Hepatocyte (in vitro differentiated cells): ENCODE results near the gene CUL1.

Experiments
- CTCF ChIP-seq: fragments of 200-600 bp; sonication (generic); IDR thresholded peaks from 2 replicates; pipeline ENCODE4 v1.5.1; 2016; ENCODE audit warnings: antibody characterized with exemption, mild to moderate bottlenecking; ENCODE audit not compliant: poor library complexity
- EZH2 ChIP-seq: fragments of 200-600 bp; sonication (generic); IDR thresholded peaks from 2 replicates; pipeline ENCODE4 v1.6.1; 2016; ENCODE audit warnings: antibody characterized with exemption, mild to moderate bottlenecking, borderline replicate concordance
- EZH2phosphoT487 ChIP-seq: fragments of 200-600 bp; sonication (generic); IDR thresholded peaks from one replicate; pipeline ENCODE4 v1.6.1; 2018; ENCODE audit warnings: antibody characterized with exemption, mild to moderate bottlenecking, low read depth, moderate library complexity; ENCODE audit not compliant: unreplicated experiment, severe bottlenecking

DNA sequence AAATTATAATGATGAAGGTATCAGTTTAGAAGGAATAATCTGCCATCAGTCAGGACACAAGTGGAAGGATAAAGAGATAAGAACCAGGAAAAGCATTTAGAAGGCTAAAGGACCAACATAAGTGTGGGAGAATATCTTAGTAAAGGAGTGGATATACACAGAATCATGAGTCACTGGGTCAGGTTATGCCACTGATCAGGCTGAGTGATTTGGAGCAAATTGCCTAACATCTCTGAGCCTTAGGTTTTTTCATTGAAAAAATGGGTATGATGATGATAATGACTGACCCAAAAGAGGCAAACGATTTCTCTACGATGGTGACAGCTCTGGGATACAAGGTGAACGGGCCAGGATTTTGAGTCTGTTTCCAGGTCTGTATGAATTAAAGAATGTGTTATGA lies 2.8 kb upstream of the CUL1 start:
- no peak for TF ChIP-seq CTCF
- TF ChIP-seq EZH2 = no peak
- no peak for TF ChIP-seq EZH2phosphoT487
